ENCODE data around the gene BLVRA. TPM values are rescaled to one million over a fixed set of nuclear protein-coding genes. Genes with fewer than 3 reads are reported as not detected.

Gene BLVRA
- total and polyA plus RNA-seq, 2 donors (not counting 1 experiment from before 2014, with no cell fraction given) = 5.4 to 6.9 TPM

DNA sequence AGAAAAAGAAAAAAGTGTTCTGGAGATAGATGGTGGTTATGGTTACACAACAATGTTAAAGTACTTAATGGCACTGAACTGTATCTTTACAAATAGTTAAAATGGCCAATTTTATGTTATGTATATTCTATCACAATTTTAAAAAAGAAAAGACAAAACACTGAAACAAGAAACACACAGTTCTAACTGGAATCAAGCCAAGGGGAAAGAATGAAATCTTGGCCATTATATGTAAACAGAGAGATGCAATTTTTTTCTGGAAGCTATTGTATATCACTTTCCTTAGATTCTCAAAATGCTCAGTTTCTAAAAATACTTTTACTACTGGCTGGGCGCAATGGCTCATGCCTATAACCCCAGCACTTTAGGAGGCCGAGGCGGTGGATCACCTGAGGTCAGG, 33.2 kb upstream of the BLVRA start:
- 100% methylated on average over 3 of the region's 3 CpGs for WGBS (ENCODE audit: insufficient coverage)
- Histone ChIP-seq H3K9ac (ENCODE audit: low read length) (no peak overlapping the region), H3K4me2 (replicated peaks; ENCODE audit: low read depth, low read length, poor library complexity, severe bottlenecking) (no peak overlapping the region)

DNA sequence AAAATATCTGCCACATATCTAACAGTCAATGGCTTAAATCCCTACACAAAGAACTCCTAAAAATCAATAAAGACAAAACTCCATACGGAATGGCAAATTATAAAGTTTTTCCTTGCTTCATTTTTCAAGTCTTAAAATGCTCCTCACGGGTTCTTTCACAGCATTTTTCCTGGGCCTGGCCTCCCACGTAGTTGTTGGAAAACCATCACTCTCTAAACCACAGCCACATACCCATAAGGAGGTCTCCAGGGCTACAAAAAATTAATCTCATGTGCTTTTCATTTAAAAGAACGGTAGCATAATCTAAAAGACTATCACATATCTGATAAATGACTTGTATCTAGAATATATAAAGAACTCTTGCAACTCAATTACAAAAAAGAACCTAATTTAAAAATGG, 32.0 kb upstream of the BLVRA start:
- no peak for ATAC-seq (ENCODE audit: low read depth)
- intact Hi-C loops (cut with micrococcal nuclease) = loop anchor here (10.0 kb wide), 2 partner anchors 272 to 302 kb away; no protein-coding TSS in a partner anchor
- H3K4me3 Mint-ChIP-seq = no peak overlapping the region

More for the DNA sequence above, 33.2 kb upstream of the BLVRA start:
- Histone ChIP-seq H3K4me1 (ENCODE audit: control insufficient read depth in 2 of 2, insufficient read depth in 2 of 2, low read length in 2 of 2) (peaks cover 12 to 13% of the 10 kb centered on the region in 2 donors), H3K79me2 (ENCODE audit: control insufficient read depth, insufficient read depth, low read length) (peaks cover 94% of the 10 kb centered on the region), H3K4me3 (ENCODE audit: control extremely low read depth in 1 of 5, extremely low read depth in 1 of 5, insufficient read depth in 1 of 5, low read depth in 2 of 5, low read length in 4 of 5) (no peak overlapping the region), H3K9me3 (ENCODE audit: control extremely low read depth in 1 of 3, control insufficient read depth in 2 of 3, insufficient read depth in 1 of 3, low read length in 2 of 3) (no peaks in the 10 kb centered on the region), H3K27me3 (replicated peaks in 1 of 4; ENCODE audit: control extremely low read depth in 1 of 4, control insufficient read depth in 3 of 4, insufficient read depth in 4 of 4, low read length in 3 of 4) (no peaks in the 10 kb centered on the region), H2AFZ (ENCODE audit: insufficient read depth, low read depth, low read length, poor library complexity, severe bottlenecking) (no peak overlapping the region), H3K36me3 (replicated peaks in 1 of 2; ENCODE audit: control extremely low read depth in 1 of 2, control insufficient read depth in 1 of 2, extremely low read depth in 1 of 2, insufficient read depth in 2 of 2, low read length in 1 of 2) (no peaks in the 10 kb centered on the region), H3K27ac (ENCODE audit: low read length in 2 of 2) (no peak overlapping the region), H4K20me1 (ENCODE audit: control insufficient read depth, insufficient read depth, low read length, poor library complexity, severe bottlenecking) (peaks cover 30% of the 10 kb centered on the region)
- Mint-ChIP-seq H3K27ac (no peak overlapping the region), H3K4me1 (peaks cover 45% of the 10 kb centered on the region), H3K9me3 (ENCODE audit: insufficient read depth) (no peaks in the 10 kb centered on the region), H3K4me3 (no peak overlapping the region), H3K27me3 (no peaks in the 10 kb centered on the region)
- DNase-seq (no peak), ATAC-seq (ENCODE audit: low read depth) (no peak)
- intact Hi-C loops (cut with micrococcal nuclease) = loop anchor here (10.0 kb wide), 2 partner anchors 270 to 300 kb away; no protein-coding TSS in a partner anchor
- TF ChIP-seq EZH2 (IDR thresholded peaks at IDR 0.05; ENCODE audit: borderline replicate concordance, insufficient read depth, low read depth, low read length, poor library complexity, severe bottlenecking) = no peak
- TF ChIP-seq, protein P1, sequence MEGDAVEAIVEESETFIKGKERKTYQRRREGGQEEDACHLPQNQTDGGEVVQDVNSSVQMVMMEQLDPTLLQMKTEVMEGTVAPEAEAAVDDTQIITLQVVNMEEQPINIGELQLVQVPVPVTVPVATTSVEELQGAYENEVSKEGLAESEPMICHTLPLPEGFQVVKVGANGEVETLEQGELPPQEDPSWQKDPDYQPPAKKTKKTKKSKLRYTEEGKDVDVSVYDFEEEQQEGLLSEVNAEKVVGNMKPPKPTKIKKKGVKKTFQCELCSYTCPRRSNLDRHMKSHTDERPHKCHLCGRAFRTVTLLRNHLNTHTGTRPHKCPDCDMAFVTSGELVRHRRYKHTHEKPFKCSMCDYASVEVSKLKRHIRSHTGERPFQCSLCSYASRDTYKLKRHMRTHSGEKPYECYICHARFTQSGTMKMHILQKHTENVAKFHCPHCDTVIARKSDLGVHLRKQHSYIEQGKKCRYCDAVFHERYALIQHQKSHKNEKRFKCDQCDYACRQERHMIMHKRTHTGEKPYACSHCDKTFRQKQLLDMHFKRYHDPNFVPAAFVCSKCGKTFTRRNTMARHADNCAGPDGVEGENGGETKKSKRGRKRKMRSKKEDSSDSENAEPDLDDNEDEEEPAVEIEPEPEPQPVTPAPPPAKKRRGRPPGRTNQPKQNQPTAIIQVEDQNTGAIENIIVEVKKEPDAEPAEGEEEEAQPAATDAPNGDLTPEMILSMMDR (IDR thresholded peaks at IDR 0.05) = no peak
- ChIA-PET POLR2A (no interaction called here), CTCF (interaction anchor here (2.1 kb wide), 1 partner anchor 143 kb away, joined by 10 read pairs; the partner anchor contains the start of gene STK17A)

More for the DNA sequence above, 32.0 kb upstream of the BLVRA start:
- TF ChIP-seq, protein P1 (IDR thresholded peaks at IDR 0.05) = no peak
- TF ChIP-seq EZH2 (IDR thresholded peaks at IDR 0.05; ENCODE audit: borderline replicate concordance, insufficient read depth, low read depth, low read length, poor library complexity, severe bottlenecking) = no peak
- Mint-ChIP-seq H3K9me3 (ENCODE audit: insufficient read depth) (no peaks in the 10 kb centered on the region), H3K27ac (no peak overlapping the region), H3K27me3 (no peaks in the 10 kb centered on the region), H3K4me1 (peaks cover 39% of the 10 kb centered on the region)
- no peak overlapping the region for H3K4me2 ChIP-seq (replicated peaks; ENCODE audit: low read depth, low read length, poor library complexity, severe bottlenecking)
- no peaks in the 10 kb centered on the region for H3K36me3 ChIP-seq (replicated peaks in 1 of 2; ENCODE audit: control extremely low read depth in 1 of 2, control insufficient read depth in 1 of 2, extremely low read depth in 1 of 2, insufficient read depth in 2 of 2, low read length in 1 of 2)
- WGBS (ENCODE audit: insufficient coverage) = 93% methylated on average over 3 of the region's 4 CpGs
- H4K20me1 ChIP-seq (ENCODE audit: control insufficient read depth, insufficient read depth, low read length, poor library complexity, severe bottlenecking) = peaks cover 21% of the 10 kb centered on the region
- H3K4me3 ChIP-seq (ENCODE audit: control extremely low read depth in 1 of 5, extremely low read depth in 1 of 5, insufficient read depth in 1 of 5, low read depth in 2 of 5, low read length in 4 of 5) = no peak overlapping the region
- H3K9ac ChIP-seq (ENCODE audit: low read length) = no peak overlapping the region
- H3K27me3 ChIP-seq (replicated peaks in 1 of 4; ENCODE audit: control extremely low read depth in 1 of 4, control insufficient read depth in 3 of 4, insufficient read depth in 4 of 4, low read length in 3 of 4) = no peaks in the 10 kb centered on the region
- H3K79me2 ChIP-seq (ENCODE audit: control insufficient read depth, insufficient read depth, low read length) = peaks cover 85% of the 10 kb centered on the region
- H3K4me1 ChIP-seq (ENCODE audit: control insufficient read depth in 2 of 2, insufficient read depth in 2 of 2, low read length in 2 of 2) = peaks cover 12 to 13% of the 10 kb centered on the region in 2 donors
- H3K9me3 ChIP-seq (ENCODE audit: control extremely low read depth in 1 of 3, control insufficient read depth in 2 of 3, insufficient read depth in 1 of 3, low read length in 2 of 3) = no peaks in the 10 kb centered on the region
- DNase-seq = no peak
- H3K27ac ChIP-seq (ENCODE audit: low read length in 2 of 2) = no peak overlapping the region
- no peak overlapping the region for H2AFZ ChIP-seq (ENCODE audit: insufficient read depth, low read depth, low read length, poor library complexity, severe bottlenecking)
- ChIA-PET POLR2A (no interaction called here), CTCF (interaction anchor here (2.1 kb wide), 1 partner anchor 144 kb away, joined by 10 read pairs; the partner anchor contains the start of gene STK17A)

Measured in B cell (primary cell).